K562 (cell line): ENCODE data around the gene CCNK. TPM values are rescaled to one million over a fixed set of nuclear protein-coding genes. Genes with fewer than 3 reads are reported as not detected.

Source experiments
- ATAC-seq: fragments of 200-7000 bp; cut with Tn5 transposase; 3 replicates; pipeline ENCODE4 v1.9.1; 2020; ENCODE audit warnings: moderate library complexity
- BruUV-seq: library from RNA; stranded (reverse); fragments of 400-500 nt; replicated peaks from 2 replicates; lab custom pipeline; 2021; lab: Mats Ljungman, UMichigan
- CTCF ChIA-PET: fragments of 300-600 bp; formaldehyde crosslinking; extraction: SDS; loops from one replicate; lab custom pipeline; 2021; ENCODE audit warnings: low intra/inter-chr PET ratio; lab: Yijun Ruan, JAX
- POLR2A ChIA-PET: fragments of 300-600, 350-650 bp; sonication (Branson Sonifier 250); formaldehyde crosslinking; extraction: SDS; loops from one replicate; lab custom pipeline; 2021; ENCODE audit warnings: antibody characterized with exemption, inconsistent platforms; lab: Yijun Ruan, JAX
- DNase-seq, 4 experiments: peaks; one replicate each; pipeline versions ENCODE4 v3.0.0 to v3.0.0-alpha.2; 2011 to 2018; ENCODE audit warnings: low spot score in 3 of 4, mixed read lengths in 3 of 4; ENCODE audit errors: extremely low read depth in 1 of 4
- FAIRE-seq: peaks from 2 replicates; lab custom pipeline; 2011; peaks lifted over from hg19 to GRCh38; lab: Jason Lieb, UNC
- H2AFZ ChIP-seq: 2 replicates; pipeline ENCODE4 v1.6.0; 2011; ENCODE audit warnings: low read depth, low read length, control low read depth, inconsistent platforms
- H3K27ac ChIP-seq: fragments of 200-600 bp; 3 replicates; pipeline ENCODE4 v1.8.0; 2011; ENCODE audit warnings: low read depth, mild to moderate bottlenecking, control low read depth, inconsistent platforms, low read length, moderate library complexity, mixed read lengths; ENCODE audit errors: extremely low read depth
- H3K27me3 ChIP-seq, 2 experiments: fragments of 300-600 bp in 1 of 2; 2 replicates in 1 of 2; 3 replicates in 1 of 2; pipeline versions ENCODE4 v1.6.0 to v1.8.0; 2011; ENCODE audit warnings: inconsistent platforms in 2 of 2, low read length in 2 of 2, mild to moderate bottlenecking in 1 of 2, mixed read lengths in 1 of 2, moderate library complexity in 1 of 2; ENCODE audit not compliant: control insufficient read depth in 2 of 2, insufficient read depth in 2 of 2
- H3K36me3 ChIP-seq: fragments of 300-600 bp; 3 replicates; pipeline ENCODE4 v1.8.0; 2011; ENCODE audit warnings: mild to moderate bottlenecking, low read length, inconsistent platforms; ENCODE audit not compliant: control insufficient read depth, insufficient read depth
- H3K4me1 ChIP-seq, 2 experiments: fragments of 200-600 bp in 1 of 2; replicated peaks in 1 of 2; 2 replicates in 1 of 2; 3 replicates in 1 of 2; pipeline versions ENCODE4 v1.5.1 to v1.8.0; 2011; ENCODE audit warnings: inconsistent platforms in 2 of 2, low read length in 2 of 2, mild to moderate bottlenecking in 1 of 2, mixed read lengths in 1 of 2, moderate library complexity in 1 of 2; ENCODE audit not compliant: control insufficient read depth in 2 of 2, insufficient read depth in 2 of 2
- H3K4me2 ChIP-seq: 2 replicates; pipeline ENCODE4 v1.6.1; 2011; ENCODE audit warnings: low read length, control low read depth, inconsistent platforms, mixed read lengths; ENCODE audit not compliant: insufficient read depth
- H3K4me3 ChIP-seq: fragments of 200-600 bp; sonication (generic), shearing (Covaris generic); 2 replicates; pipeline ENCODE4 v1.5.1; 2016; ENCODE audit warnings: control low read depth, inconsistent platforms
- H3K79me2 ChIP-seq: fragments of 200-600 bp; 3 replicates; pipeline ENCODE4 v1.8.0; 2011; ENCODE audit warnings: low read length, inconsistent platforms; ENCODE audit not compliant: control insufficient read depth, insufficient read depth
- H3K9ac ChIP-seq, 2 experiments: 2 replicates each; pipeline versions ENCODE4 v1.6.0 to v1.6.1; 2011; ENCODE audit warnings: low read depth in 2 of 2, low read length in 2 of 2, control low read depth in 1 of 2, inconsistent platforms in 1 of 2, mild to moderate bottlenecking in 1 of 2, mixed read lengths in 1 of 2; ENCODE audit not compliant: insufficient read depth in 1 of 2
- H3K9me1 ChIP-seq: one replicate; pipeline ENCODE4 v1.6.0; 2011; ENCODE audit warnings: inconsistent platforms, mild to moderate bottlenecking, low read length, moderate library complexity; ENCODE audit not compliant: control insufficient read depth, insufficient read depth
- H3K9me3 ChIP-seq: replicated peaks from 2 replicates; pipeline ENCODE4 v1.5.1; 2011; ENCODE audit warnings: low read depth, low read length, inconsistent platforms; ENCODE audit not compliant: control insufficient read depth, insufficient read depth
- H4K20me1 ChIP-seq: replicated peaks from 2 replicates; pipeline ENCODE4 v1.6.1; 2011; ENCODE audit warnings: low read length, inconsistent platforms, mixed read lengths; ENCODE audit not compliant: control insufficient read depth, insufficient read depth
- E4F1 ChIP-seq: fragments of 250-450 bp; sonication (Bioruptor Pico); IDR thresholded peaks from 2 replicates; pipeline ENCODE4 v1.5.0; 2021; ENCODE audit warnings: mild to moderate bottlenecking, borderline replicate concordance
- ESRRA ChIP-seq: fragments of 450-650 bp; IDR thresholded peaks from 2 replicates; pipeline ENCODE4 v1.6.1; 2014; ENCODE audit warnings: low read depth, mild to moderate bottlenecking, moderate library complexity, borderline replicate concordance
- HNRNPUL1 ChIP-seq: fragments of 200-400 bp; formaldehyde crosslinking; IDR thresholded peaks from 2 replicates; pipeline ENCODE4 v1.6.1; 2017; ENCODE audit warnings: low read length
- JUNB ChIP-seq: fragments of 450-650 bp; formaldehyde crosslinking; conservative IDR thresholded peaks from 2 replicates; pipeline ENCODE4 v1.4.0; 2020; ENCODE audit warnings: mild to moderate bottlenecking
- MAFK ChIP-seq: IDR thresholded peaks from 2 replicates; pipeline ENCODE4 v1.6.1; 2011; ENCODE audit warnings: low read length, improper control_type of control experiment
- RBM34 ChIP-seq: fragments of 200-400 bp; formaldehyde crosslinking; IDR thresholded peaks from 2 replicates; pipeline ENCODE4 v1.6.1; 2018; ENCODE audit warnings: low read length, borderline replicate concordance; ENCODE audit not compliant: insufficient read depth
- ZFP36 ChIP-seq: fragments of 150-350 bp; IDR thresholded peaks from 2 replicates; pipeline ENCODE4 v1.6.1; 2018; ENCODE audit warnings: low read length, low read depth; ENCODE audit not compliant: partially characterized antibody
- ZNF436 ChIP-seq: fragments of 250-450, 450-650 bp; sonication (Bioruptor Pico); formaldehyde crosslinking; IDR thresholded peaks from 2 replicates; pipeline ENCODE4 v1.7.0; 2020; ENCODE audit warnings: mild to moderate bottlenecking
- ZNF592 ChIP-seq: fragments of 450-650 bp; IDR thresholded peaks from 2 replicates; pipeline ENCODE4 v1.6.1; 2017; ENCODE audit warnings: antibody characterized with exemption, mild to moderate bottlenecking
- WGBS: fragments of 100-300 bp; shearing (Covaris generic); methylation state at CpG from one replicate; pipeline ENCODE4 v1.1.6; 2016; ENCODE audit warnings: low coverage, mixed read lengths; ENCODE audit not compliant: insufficient coverage; ENCODE audit errors: missing lambda C conversion rate; 5-methylcytosine and 5-hydroxymethylcytosine counted together
- in situ Hi-C: fragments of 300-500 bp; cut with MboI; formaldehyde crosslinking; loops from 4 replicates; pipeline ENCODE4 v1.15.0; 2018; ENCODE audit warnings: inconsistent platforms, mixed read lengths
- intact Hi-C: fragments of 100-400 bp; cut with micrococcal nuclease; formaldehyde crosslinking; loops from 2 replicates; pipeline ENCODE4 v1.14.2; 2022
- polyA plus RNA-seq, 8 experiments: library from polyadenylated mRNA; depleted of rRNA in 4 of 8; stranded (reverse) in 5 of 8; unstranded in 3 of 8; fragments of >200 nt; fragmentation: Nextera tagmentation in 2 of 8; fragmentation: Illumina TruSeq in 1 of 8; extraction: Ambion mirVana in 2 of 8; extraction: Trizol in 1 of 8; gene quantifications; 2 replicates each; pipeline versions ENCODE4 v1.2.1 to v1.2.3, GENCODE V29; 2011 to 2014; ENCODE audit warnings: inconsistent platforms in 1 of 8, missing spikeins in 1 of 8
- total RNA-seq, 7 experiments: library from RNA; depleted of rRNA in 6 of 7; stranded (reverse); fragments of >200 nt in 6 of 7; fragmentation: Illumina TruSeq in 2 of 7; extraction: Trizol in 2 of 7; gene quantifications; 2 replicates each; pipeline versions ENCODE4 v1.2.1 to v1.2.3, GENCODE V29; 2011 to 2021; ENCODE audit warnings: low replicate concordance in 1 of 7
- TF ChIP-seq, protein P1 (sequence below): fragments of 450-650 bp; formaldehyde crosslinking; IDR thresholded peaks from 2 replicates; pipeline ENCODE4 v1.4.0; 2020; ENCODE audit warnings: mild to moderate bottlenecking, mixed read lengths
- TF ChIP-seq, protein P2 (sequence below): fragments of 450-650 bp; IDR thresholded peaks from 2 replicates; pipeline ENCODE4 v1.6.1; 2016; ENCODE audit warnings: mild to moderate bottlenecking

Gene CCNK
- total and polyA plus RNA-seq, 9 of the 15 experiments (the other 6 are each of a cell fraction or from before 2014, with no cell fraction given) = 5.8 to 84.2 (median 16.4) TPM

DNA sequence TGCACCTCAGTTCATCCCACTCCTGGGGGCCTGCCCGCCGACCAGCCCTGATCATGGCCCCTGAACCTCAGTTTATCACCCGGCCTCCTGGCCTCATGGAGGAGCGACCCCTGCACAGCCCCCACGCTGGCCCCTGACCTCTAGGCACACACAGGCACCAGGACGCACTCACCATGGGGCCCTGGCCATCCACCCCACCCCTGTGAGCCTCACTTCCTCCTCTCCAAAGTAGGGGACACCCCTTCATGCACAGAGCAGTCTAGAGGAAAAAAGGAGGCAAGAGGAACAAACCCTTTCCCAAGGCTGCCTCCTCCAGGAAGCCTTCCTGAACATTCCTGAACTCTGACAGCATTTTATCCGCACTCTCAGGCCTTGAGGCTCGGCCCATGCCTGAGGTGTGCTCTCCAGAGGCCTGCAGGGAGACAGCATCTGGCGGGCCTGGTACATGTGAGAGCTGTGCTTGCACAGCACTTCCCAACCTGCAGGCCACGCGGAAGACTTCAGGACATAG, 39.4 kb downstream of the CCNK start:
- intact Hi-C loops = no loop called here
- 80% methylated on average over 6 of the region's 11 CpGs for WGBS
- Histone ChIP-seq H3K9me1 (no peaks in the 10 kb centered on the region), H4K20me1 (0 out of 2 replicates have a peak, but pooled peaks cover 6% of the 10 kb centered on the region), H3K36me3 (no peaks in the 10 kb centered on the region), H3K4me2 (no peak overlapping the region), H3K79me2 (no peaks in the 10 kb centered on the region), H2AFZ (no peak overlapping the region), H3K27ac (no peak overlapping the region), H3K9me3 (no peaks in the 10 kb centered on the region), H3K4me3 (no peak overlapping the region), H3K9ac (no peak overlapping the region), H3K4me1 (peaks cover 11 to 48% of the 10 kb centered on the region in 2 experiments), H3K27me3 (no peaks in the 10 kb centered on the region)
- BruUV-seq = no TSS peak
- ATAC-seq (no peak), FAIRE-seq (no peak), DNase-seq (no peak)
- ChIA-PET CTCF (interaction anchor here (2.7 kb wide), 1 partner anchor 364 kb away, joined by 13 read pairs; no protein-coding TSS in a partner anchor), POLR2A (interaction anchor here (0.6 kb wide), 1 partner anchor 128 kb away, joined by 3 read pairs; no protein-coding TSS in a partner anchor)
- in situ Hi-C loops = loop anchor here (10.0 kb wide), 1 partner anchor 364 kb away; no protein-coding TSS in a partner anchor
- TF ChIP-seq RBM34 (no peak), MAFK (no peak), ESRRA (no peak), E4F1 (CRISPR knock-in tag) (no peak), JUNB (CRISPR knock-in tag) (no peak), ZNF436 (CRISPR knock-in tag) (peak; percentile 64; the same call in 1 of the 2 replicates), HNRNPUL1 (no peak), ZNF592 (no peak), ZFP36 (peak; percentile 94)
- TF ChIP-seq, protein P1, sequence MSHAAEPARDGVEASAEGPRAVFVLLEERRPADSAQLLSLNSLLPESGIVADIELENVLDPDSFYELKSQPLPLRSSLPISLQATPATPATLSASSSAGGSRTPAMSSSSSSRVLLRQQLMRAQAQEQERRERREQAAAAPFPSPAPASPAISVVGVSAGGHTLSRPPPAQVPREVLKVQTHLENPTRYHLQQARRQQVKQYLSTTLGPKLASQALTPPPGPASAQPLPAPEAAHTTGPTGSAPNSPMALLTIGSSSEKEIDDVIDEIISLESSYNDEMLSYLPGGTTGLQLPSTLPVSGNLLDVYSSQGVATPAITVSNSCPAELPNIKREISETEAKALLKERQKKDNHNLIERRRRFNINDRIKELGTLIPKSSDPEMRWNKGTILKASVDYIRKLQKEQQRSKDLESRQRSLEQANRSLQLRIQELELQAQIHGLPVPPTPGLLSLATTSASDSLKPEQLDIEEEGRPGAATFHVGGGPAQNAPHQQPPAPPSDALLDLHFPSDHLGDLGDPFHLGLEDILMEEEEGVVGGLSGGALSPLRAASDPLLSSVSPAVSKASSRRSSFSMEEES (CRISPR knock-in tag) = no peak
- TF ChIP-seq, protein P2, sequence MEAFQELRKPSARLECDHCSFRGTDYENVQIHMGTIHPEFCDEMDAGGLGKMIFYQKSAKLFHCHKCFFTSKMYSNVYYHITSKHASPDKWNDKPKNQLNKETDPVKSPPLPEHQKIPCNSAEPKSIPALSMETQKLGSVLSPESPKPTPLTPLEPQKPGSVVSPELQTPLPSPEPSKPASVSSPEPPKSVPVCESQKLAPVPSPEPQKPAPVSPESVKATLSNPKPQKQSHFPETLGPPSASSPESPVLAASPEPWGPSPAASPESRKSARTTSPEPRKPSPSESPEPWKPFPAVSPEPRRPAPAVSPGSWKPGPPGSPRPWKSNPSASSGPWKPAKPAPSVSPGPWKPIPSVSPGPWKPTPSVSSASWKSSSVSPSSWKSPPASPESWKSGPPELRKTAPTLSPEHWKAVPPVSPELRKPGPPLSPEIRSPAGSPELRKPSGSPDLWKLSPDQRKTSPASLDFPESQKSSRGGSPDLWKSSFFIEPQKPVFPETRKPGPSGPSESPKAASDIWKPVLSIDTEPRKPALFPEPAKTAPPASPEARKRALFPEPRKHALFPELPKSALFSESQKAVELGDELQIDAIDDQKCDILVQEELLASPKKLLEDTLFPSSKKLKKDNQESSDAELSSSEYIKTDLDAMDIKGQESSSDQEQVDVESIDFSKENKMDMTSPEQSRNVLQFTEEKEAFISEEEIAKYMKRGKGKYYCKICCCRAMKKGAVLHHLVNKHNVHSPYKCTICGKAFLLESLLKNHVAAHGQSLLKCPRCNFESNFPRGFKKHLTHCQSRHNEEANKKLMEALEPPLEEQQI = no peak
